Immature natural killer cell (primary cell): ENCODE data around the gene WNT11. TPM values are rescaled to one million over a fixed set of nuclear protein-coding genes. Genes with fewer than 3 reads are reported as not detected.
"Not testable (repeated sequence)": the region's sequence is repeated elsewhere in the genome, so short reads cannot be mapped to it uniquely, and the experiment has no call there.

ENCODE experiments used
- DNase-seq, 3 donors: peaks; one replicate each; pipeline ENCODE4 v3.0.0; 2022; ENCODE audit warnings: mixed read lengths in 1 of 3
- H3K27ac Mint-ChIP-seq, 6 donors: one replicate each; pipeline ENCODE4 v1.8.0; 2020; ENCODE audit warnings: mixed read lengths in 6 of 6, mild to moderate bottlenecking in 5 of 6, inconsistent platforms in 4 of 6, moderate library complexity in 3 of 6
- H3K27me3 Mint-ChIP-seq, 3 donors: one replicate each; pipeline ENCODE4 v1.8.0; 2020 to 2021; ENCODE audit warnings: low read depth in 3 of 3, mild to moderate bottlenecking in 3 of 3, mixed read lengths in 3 of 3, moderate library complexity in 3 of 3, inconsistent platforms in 1 of 3
- H3K36me3 Mint-ChIP-seq, 3 donors: one replicate each; pipeline ENCODE4 v1.8.0; 2020; ENCODE audit warnings: mixed read lengths in 3 of 3, inconsistent platforms in 2 of 3, mild to moderate bottlenecking in 2 of 3
- H3K4me1 Mint-ChIP-seq, 2 donors: one replicate each; pipeline ENCODE4 v1.8.0; 2020; ENCODE audit warnings: inconsistent platforms in 2 of 2, mild to moderate bottlenecking in 2 of 2, mixed read lengths in 2 of 2, moderate library complexity in 1 of 2
- H3K4me3 Mint-ChIP-seq, 5 donors: one replicate each; pipeline ENCODE4 v1.8.0; 2020; ENCODE audit warnings: mild to moderate bottlenecking in 5 of 5, mixed read lengths in 5 of 5, inconsistent platforms in 3 of 5, moderate library complexity in 3 of 5
- H3K9me3 Mint-ChIP-seq, 6 donors: one replicate each; pipeline ENCODE4 v1.8.0; 2020; ENCODE audit warnings: mild to moderate bottlenecking in 6 of 6, mixed read lengths in 6 of 6, inconsistent platforms in 4 of 6, moderate library complexity in 3 of 6
- polyA plus RNA-seq, 3 donors: library from polyadenylated mRNA; unstranded; fragments of 300-500 nt; fragmentation: Illumina TruSeq; gene quantifications; one replicate each; pipeline ENCODE4 v1.2.3, GENCODE V29; 2021

Gene WNT11
- polyA plus RNA-seq, 3 donors from 2014 or later, result 0.78 to 2.4 (median 1.4) TPM

DNA sequence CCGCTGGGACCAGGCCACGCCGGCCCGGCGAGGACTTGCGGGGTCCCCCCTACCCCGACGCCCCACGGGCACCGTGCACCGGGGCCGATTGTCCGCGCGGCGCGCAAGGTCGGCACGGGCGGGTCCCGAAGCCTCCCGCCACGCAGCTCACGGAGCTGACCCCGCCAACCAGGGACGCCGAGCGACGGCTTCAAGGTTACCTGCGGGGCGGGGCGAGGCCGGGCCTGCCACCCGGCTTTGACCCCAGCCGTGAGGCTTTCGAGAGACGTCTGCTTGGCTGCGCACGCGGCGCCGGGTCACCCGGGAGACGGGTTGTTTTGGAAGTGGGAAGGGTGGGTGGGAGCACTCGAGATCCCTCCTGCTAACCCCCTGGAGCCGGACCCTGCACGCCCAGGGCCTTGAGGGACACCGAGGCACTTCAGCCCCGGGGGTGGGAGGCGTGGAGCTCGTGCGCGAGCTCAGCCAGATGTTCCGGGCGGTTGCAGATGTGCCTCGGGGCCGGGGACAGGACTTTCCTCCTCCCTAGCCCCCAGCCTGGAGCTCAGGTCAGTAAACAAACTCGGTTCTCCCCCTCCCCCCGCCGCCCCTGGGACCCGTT is 3.2 kb upstream of the WNT11 start:
- H3K27ac Mint-ChIP-seq, result no peak overlapping the region
- DNase-seq, result no peak
- peaks cover 11 to 19% (median 19%) of the 10 kb centered on the region in 3 donors for H3K27me3 Mint-ChIP-seq
- no peaks in the 10 kb centered on the region for H3K9me3 Mint-ChIP-seq
- H3K36me3 Mint-ChIP-seq, result no peaks in the 10 kb centered on the region
- H3K4me1 Mint-ChIP-seq, result peaks cover 21% of the 10 kb centered on the region in 2 donors
- H3K4me3 Mint-ChIP-seq, result peak overlapping the region; percentile 35 to 82 (median 46)

- H3K9me3 Mint-ChIP-seq, result no peaks in the 10 kb centered on the region
- peaks cover 13 to 27% (median 19%) of the 10 kb centered on the region in 3 donors for H3K27me3 Mint-ChIP-seq
- DNase-seq, result peak; percentile 73 to 79 (median 74)
- H3K4me3 Mint-ChIP-seq, result peak overlapping the region; percentile 82 to 90 (median 89)
- H3K4me1 Mint-ChIP-seq, result peaks cover 21% of the 10 kb centered on the region in 2 donors
- no peaks in the 10 kb centered on the region for H3K36me3 Mint-ChIP-seq
- no peak overlapping the region for H3K27ac Mint-ChIP-seq
Observed at GRCh38 chr11:76208438-76209374, 2.4 kb upstream of the WNT11 start.

DNA sequence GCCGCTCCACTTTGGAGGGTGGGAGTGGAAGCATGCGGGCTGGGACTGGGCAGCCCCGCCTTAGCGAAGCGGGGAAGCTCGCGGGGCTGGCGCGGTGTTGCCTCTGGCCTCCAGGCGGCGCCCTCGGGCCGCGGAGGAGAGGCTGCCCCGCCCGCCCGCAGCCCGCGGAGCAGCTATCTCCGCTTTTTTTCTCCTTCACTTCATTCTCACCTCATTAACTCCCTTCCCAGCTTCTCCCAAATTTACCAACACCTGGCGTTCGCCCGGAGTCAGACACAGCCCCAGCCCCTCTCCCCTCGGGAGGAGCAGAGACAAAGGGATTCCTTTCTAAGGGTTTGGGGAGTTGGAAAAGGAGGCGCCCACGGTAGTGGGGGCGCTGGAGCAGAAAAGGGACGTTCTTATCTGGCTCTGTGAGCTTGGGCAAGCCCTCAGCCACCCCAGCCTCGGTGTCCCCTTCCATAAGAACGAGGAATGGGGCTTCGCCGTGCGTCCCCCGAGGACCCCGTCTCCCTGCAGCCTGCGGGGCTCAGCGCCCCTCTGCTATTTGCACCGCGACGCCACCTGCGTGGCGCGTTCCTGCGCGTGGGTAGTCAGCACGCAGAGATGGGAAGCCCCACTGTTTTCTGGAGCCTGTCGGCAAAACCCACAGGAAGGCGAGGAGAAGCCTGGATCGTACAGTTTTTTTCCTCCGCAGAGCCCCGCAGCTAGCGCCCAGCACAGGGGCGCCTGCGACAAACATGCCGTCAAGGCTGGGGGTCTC is 1.5 kb upstream of the WNT11 start:
- DNase-seq, result peak; percentile 70 to 77 (median 75)

GRCh38 chr11:76206077-76206326 is 300 bp downstream of the WNT11 start:
- Mint-ChIP-seq H3K9me3 (no peaks in the 10 kb centered on the region), H3K27me3 (peaks cover 12 to 29% (median 16%) of the 10 kb centered on the region in 3 donors), H3K4me1 (peaks cover 20 to 21% of the 10 kb centered on the region in 2 donors), H3K36me3 (no peaks in the 10 kb centered on the region), H3K4me3 (peak overlapping the region; percentile 63 to 80 (median 71)), H3K27ac (no peak overlapping the region)
- no peak for DNase-seq

More for the DNA sequence above, 1.5 kb upstream of the WNT11 start:
- peak overlapping the region; percentile 82 to 90 (median 89) for H3K4me3 Mint-ChIP-seq
- H3K4me1 Mint-ChIP-seq, result peaks cover 21% of the 10 kb centered on the region in 2 donors
- H3K36me3 Mint-ChIP-seq, result no peaks in the 10 kb centered on the region
- peak overlapping the region in 3 of 6 donors; percentile 49 to 69 (median 58) for H3K27ac Mint-ChIP-seq
- H3K9me3 Mint-ChIP-seq, result no peaks in the 10 kb centered on the region
- peaks cover 14 to 29% (median 19%) of the 10 kb centered on the region in 3 donors for H3K27me3 Mint-ChIP-seq

DNA sequence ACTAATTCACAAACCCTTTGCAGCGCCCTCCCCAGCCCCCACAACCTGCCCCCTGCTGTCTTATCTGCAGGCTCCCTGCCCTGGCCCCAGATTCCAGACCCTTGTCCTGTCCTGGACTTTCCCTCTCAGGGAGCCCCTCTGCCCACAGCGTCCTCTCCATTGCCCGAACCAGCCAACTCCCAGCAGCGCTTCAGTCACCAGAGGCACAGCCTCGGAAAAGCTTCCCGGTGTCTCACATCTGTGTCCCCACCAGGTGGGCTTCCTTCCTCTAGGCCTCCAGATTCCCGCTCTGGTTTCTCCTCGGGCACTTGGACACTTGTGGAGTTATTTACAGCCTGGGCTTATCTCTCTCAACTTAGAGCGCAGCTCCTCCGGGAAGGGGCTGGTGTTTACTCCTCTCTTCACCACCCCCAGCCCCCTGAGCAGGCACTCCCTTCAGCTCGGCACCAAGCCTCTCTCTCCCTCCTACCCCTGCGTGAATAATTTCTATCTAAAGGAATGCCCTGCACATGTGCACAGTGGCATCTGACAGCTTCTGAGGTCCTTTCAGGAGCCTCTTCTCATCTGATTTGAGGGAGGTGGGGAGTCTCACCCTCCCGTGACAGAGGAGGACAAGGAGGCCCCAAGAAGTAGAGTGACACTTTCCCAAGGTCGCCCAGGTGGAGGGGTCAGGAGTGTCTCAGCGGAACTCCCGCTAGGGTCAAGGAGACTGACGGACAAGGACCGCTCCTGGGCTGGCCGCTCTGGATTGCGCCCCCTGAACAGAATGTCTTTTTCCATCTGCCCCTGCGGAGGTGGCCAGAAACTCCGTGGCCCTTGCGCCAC is 838 bp downstream of the WNT11 start:
- no peak for DNase-seq
- Mint-ChIP-seq H3K4me3 (peak overlapping the region; percentile 64 to 80 (median 71)), H3K4me1 (peaks cover 21% of the 10 kb centered on the region in 2 donors), H3K27me3 (peaks cover 12 to 29% (median 12%) of the 10 kb centered on the region in 3 donors), H3K36me3 (no peaks in the 10 kb centered on the region), H3K9me3 (no peaks in the 10 kb centered on the region), H3K27ac (no peak overlapping the region)

DNA sequence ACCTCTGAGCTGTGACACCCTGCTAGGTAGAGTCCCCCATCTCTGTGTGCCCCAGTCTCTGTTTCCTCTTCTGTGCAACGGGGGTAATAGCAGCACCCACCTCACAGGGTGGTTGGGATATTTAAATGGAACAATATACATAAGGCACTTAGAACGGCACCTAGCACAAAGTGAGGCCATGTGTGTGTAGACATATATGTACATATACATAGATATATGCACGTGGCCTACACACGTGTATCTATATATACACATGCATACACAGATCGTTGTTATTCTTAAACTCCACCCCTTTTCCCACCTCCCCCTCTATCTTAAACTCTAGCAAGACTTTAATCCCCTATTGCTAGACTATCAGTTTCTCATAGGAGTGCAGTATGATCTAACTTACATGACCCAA is 2.4 kb downstream of the WNT11 start:
- peaks cover 12 to 31% (median 12%) of the 10 kb centered on the region in 3 donors for H3K27me3 Mint-ChIP-seq
- H3K27ac Mint-ChIP-seq, result no peak overlapping the region
- no peaks in the 10 kb centered on the region for H3K36me3 Mint-ChIP-seq
- H3K9me3 Mint-ChIP-seq, result no peaks in the 10 kb centered on the region
- H3K4me1 Mint-ChIP-seq, result peaks cover 21 to 28% of the 10 kb centered on the region in 2 donors
- DNase-seq, result no peak
- peak overlapping the region in 1 of 5 donors; percentile 32 for H3K4me3 Mint-ChIP-seq

- Mint-ChIP-seq H3K36me3 (no peaks in the 10 kb centered on the region), H3K4me3 (no peak overlapping the region), H3K9me3 (no peaks in the 10 kb centered on the region), H3K27ac (no peak overlapping the region), H3K27me3 (peaks cover 12 to 31% (median 12%) of the 10 kb centered on the region in 3 donors), H3K4me1 (peaks cover 21 to 28% of the 10 kb centered on the region in 2 donors)
- DNase-seq, result no peak
Observed at GRCh38 chr11:76203131-76203925, 3.0 kb downstream of the WNT11 start.

DNA sequence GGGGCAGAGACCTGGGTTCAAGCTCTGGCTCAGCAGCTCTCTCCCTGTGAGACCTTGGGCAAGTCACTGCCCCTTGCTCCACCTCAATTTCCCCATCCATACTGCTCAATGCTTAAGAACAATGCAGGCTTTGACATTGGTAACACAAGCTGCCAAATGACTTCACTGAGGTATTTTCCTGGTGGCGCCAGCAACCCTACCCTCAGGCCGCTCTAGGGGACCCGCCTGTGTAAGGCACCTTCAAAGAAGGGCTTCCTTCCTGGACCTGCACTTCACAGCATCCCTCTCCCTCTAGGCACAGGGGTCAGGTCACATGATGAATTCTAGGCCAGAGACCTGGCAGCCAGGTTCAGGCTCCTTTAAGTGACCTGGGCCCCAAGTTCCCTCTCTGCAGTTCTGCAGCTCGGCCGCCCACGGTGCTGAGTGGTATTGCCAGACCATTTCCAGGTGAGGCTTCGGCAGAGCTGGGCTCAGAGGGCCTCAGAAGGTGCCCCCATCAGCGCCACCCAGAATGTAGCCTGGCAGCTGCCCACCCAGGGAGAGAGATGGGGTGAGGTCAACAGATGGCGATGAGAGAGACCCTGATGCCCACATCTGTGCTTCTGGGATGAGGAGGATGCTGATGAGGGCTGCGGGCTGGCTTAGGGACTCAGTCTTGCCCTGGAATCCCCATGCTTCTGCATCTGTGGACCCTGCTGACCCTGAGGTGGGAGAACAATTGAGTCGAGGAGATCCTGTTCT is 4.5 kb downstream of the WNT11 start:
- Mint-ChIP-seq H3K27me3 (peaks cover 4 to 26% (median 12%) of the 10 kb centered on the region in 3 donors), H3K27ac (no peak overlapping the region)
- no peak for DNase-seq

DNA sequence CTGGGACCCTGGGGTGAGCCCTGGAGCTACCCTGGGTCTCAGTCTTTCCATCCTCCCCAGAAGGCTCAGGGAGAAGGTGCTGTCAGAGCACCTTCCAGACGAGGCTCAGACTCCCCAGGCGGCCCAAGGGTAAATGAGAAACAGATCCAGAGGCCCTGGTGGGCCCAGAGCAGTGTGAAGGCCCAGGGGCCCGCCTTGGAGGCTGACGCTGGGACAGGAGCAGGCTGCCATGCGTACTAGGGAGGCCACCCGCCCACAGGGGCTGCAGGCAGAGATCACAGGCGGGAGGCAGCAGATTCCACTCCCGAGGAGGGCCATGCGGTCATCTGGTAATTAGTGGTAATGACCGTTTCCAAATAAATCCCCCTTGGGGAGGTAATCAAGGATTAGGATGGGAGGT is 5.2 kb downstream of the WNT11 start:
- Mint-ChIP-seq H3K9me3 (no peaks in the 10 kb centered on the region), H3K27me3 (peaks cover 5 to 23% (median 12%) of the 10 kb centered on the region in 3 donors), H3K27ac (no peak overlapping the region), H3K4me1 (peaks cover 5 to 16% of the 10 kb centered on the region in 2 donors), H3K36me3 (no peaks in the 10 kb centered on the region), H3K4me3 (no peak overlapping the region)
- DNase-seq, result no peak

More for the DNA sequence above, 4.5 kb downstream of the WNT11 start:
- Mint-ChIP-seq H3K9me3 (no peaks in the 10 kb centered on the region), H3K4me3 (no peak overlapping the region), H3K4me1 (peaks cover 9 to 19% of the 10 kb centered on the region in 2 donors), H3K36me3 (no peaks in the 10 kb centered on the region)

GRCh38 chr11:76200006-76200940 is 6.0 kb downstream of the WNT11 start:
- H3K27me3 Mint-ChIP-seq, result peaks cover 5 to 20% (median 6%) of the 10 kb centered on the region in 3 donors
- H3K36me3 Mint-ChIP-seq, result no peaks in the 10 kb centered on the region
- peak overlapping the region in 1 of 5 donors; percentile 8 for H3K4me3 Mint-ChIP-seq
- H3K4me1 Mint-ChIP-seq, result peaks cover 0 to 11% of the 10 kb centered on the region in 2 donors
- H3K27ac Mint-ChIP-seq, result peak overlapping the region; percentile 31 to 65 (median 60)
- DNase-seq, result peak; percentile 35 to 50 (median 47)
- no peaks in the 10 kb centered on the region for H3K9me3 Mint-ChIP-seq

DNA sequence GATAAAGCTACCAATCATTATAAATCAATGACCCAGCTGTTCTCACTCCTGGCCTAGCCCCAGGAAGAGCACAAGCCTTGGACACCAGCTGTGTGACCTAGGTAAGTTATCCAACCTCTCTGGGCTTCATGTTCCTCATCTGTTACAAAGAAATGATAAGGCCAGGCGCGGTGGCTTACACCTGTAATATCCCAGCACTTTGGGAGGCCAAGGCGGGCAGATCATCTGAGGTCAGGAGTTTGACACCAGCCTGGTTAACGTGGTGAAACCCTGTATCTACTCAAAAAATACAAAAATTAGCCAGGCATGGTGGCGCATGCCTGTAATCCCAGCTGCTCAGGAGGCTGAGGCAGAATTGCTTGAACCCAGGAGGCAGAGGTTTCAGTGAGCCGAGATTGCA is 7.6 kb downstream of the WNT11 start:
- not testable (repeated sequence) for H3K36me3 Mint-ChIP-seq, H3K4me3 Mint-ChIP-seq, H3K9me3 Mint-ChIP-seq, H3K27me3 Mint-ChIP-seq, DNase-seq
- Mint-ChIP-seq H3K27ac (peak overlapping the region in 1 of 6 donors; percentile 20), H3K4me1 (peaks cover 0 to 11% of the 10 kb centered on the region in 2 donors)
